ENCODE data around the gene KIF7.

DNA sequence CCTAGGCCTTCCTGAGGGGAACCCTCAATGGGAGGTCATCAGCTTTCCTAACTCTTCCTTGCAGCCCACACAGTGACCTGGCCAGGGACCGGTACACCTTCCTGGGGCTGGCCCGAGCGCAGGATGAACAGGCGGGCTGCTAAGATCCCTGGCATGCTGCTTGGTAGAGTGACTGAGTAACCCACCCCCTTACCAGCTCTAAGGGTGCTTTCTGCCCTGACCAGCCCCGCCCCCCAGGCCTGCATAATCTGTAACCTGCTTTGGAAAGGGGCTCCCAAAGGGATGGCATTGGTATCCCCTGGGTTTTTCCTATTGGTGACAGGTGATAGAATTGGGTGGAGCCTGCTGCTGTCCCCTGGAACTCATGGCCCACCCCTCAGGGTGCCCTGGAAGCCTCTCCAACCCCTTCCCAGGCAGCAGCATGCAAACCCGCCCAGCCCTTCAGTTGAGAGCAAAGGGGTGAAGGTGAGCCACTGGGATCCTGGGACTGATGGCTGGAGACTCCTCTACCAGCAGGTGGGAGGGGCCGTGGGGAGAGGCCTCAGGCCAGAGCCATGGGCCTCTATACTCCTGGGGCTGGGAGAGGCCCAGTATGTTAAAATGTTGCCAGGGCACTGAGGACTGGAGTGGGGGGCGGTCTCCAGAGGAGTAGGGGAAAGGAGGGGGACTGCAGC, 11.1 kb upstream of the KIF7 start:
- TF ChIP-seq, protein P1, sequence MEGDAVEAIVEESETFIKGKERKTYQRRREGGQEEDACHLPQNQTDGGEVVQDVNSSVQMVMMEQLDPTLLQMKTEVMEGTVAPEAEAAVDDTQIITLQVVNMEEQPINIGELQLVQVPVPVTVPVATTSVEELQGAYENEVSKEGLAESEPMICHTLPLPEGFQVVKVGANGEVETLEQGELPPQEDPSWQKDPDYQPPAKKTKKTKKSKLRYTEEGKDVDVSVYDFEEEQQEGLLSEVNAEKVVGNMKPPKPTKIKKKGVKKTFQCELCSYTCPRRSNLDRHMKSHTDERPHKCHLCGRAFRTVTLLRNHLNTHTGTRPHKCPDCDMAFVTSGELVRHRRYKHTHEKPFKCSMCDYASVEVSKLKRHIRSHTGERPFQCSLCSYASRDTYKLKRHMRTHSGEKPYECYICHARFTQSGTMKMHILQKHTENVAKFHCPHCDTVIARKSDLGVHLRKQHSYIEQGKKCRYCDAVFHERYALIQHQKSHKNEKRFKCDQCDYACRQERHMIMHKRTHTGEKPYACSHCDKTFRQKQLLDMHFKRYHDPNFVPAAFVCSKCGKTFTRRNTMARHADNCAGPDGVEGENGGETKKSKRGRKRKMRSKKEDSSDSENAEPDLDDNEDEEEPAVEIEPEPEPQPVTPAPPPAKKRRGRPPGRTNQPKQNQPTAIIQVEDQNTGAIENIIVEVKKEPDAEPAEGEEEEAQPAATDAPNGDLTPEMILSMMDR (IDR thresholded peaks at IDR 0.05), result no peak
- TF ChIP-seq POLR2A (IDR thresholded peaks at IDR 0.05) (no peak), EP300 (IDR thresholded peaks at IDR 0.05) (no peak)

All from stomach (tissue), 4 donors.